Prostate gland (tissue), 2 donors: ENCODE data around the gene PPM1A.

Experiments
- POLR2A ChIP-seq: fragments of 450-650 bp; IDR thresholded peaks from one replicate; pipeline ENCODE4 v1.6.1; 2016; ENCODE audit warnings: antibody characterized with exemption, mild to moderate bottlenecking
- POLR2AphosphoS5 ChIP-seq: sonication (generic); formaldehyde crosslinking; IDR thresholded peaks from one replicate; pipeline ENCODE4 v1.6.1; 2017; ENCODE audit warnings: antibody characterized with exemption
- TF ChIP-seq, protein P1 (sequence below), 4 experiments: fragments of 200-600 bp in 2 of 4; fragments of 450-650 bp in 2 of 4; sonication (generic) in 2 of 4; IDR thresholded peaks; 1 replicate in 3 of 4; 2 replicates in 1 of 4; pipeline ENCODE4 v1.5.1; 2016 to 2019; ENCODE audit warnings: antibody characterized with exemption in 4 of 4, mild to moderate bottlenecking in 2 of 4, moderate library complexity in 2 of 4

DNA sequence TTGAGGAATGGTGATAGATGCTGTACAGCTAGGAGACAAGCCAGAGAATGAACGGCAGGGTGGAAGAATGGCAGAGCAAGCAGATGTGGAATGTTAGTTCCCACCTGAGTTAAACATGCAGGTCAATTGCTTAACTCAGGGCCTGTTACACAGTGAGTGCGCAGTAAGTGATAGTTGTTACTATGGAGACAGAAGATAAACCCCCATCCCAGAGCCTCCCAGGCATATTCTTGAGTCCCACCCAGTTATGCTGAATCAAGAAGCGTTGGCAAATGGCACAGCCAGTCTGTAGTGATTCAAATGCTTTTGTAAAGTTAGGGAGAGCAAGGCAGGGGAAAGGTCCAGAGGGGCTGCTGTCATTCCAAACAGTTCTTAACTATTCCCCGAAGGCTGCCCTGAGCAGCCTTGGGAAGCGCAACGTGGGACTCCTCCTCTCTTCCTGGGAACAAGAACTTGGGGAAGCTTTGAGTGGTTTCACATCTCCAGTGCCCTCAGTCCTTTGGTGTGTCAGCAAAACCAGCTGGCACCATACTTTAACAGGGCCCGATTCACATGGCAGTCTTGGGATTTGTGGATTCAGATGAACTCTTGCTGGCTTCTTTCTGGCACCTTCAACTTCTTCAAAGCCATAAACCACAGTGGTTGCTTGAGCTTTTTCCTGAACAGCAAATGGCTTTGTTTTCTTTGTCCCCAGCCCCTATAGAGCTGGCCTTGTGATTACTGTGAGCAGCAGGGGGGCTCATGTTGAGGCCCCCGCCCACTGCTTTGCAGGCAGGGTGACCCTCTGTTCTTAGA, 66.4 kb downstream of the PPM1A start:
- TF ChIP-seq POLR2A: no peak
- TF ChIP-seq, protein P1, sequence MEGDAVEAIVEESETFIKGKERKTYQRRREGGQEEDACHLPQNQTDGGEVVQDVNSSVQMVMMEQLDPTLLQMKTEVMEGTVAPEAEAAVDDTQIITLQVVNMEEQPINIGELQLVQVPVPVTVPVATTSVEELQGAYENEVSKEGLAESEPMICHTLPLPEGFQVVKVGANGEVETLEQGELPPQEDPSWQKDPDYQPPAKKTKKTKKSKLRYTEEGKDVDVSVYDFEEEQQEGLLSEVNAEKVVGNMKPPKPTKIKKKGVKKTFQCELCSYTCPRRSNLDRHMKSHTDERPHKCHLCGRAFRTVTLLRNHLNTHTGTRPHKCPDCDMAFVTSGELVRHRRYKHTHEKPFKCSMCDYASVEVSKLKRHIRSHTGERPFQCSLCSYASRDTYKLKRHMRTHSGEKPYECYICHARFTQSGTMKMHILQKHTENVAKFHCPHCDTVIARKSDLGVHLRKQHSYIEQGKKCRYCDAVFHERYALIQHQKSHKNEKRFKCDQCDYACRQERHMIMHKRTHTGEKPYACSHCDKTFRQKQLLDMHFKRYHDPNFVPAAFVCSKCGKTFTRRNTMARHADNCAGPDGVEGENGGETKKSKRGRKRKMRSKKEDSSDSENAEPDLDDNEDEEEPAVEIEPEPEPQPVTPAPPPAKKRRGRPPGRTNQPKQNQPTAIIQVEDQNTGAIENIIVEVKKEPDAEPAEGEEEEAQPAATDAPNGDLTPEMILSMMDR (IDR thresholded peaks at IDR 0.05): no peak
- TF ChIP-seq POLR2AphosphoS5: no peak
